Smooth muscle cell (in vitro differentiated cells): Measurements from ENCODE around the gene FAM185A. TPM values are rescaled to one million over a fixed set of nuclear protein-coding genes. Genes with fewer than 3 reads are reported as not detected.
A peak's percentile ranks its signal among the peaks of the same experiment; 100 is the strongest.
"Not testable (repeated sequence)": the region's sequence is repeated elsewhere in the genome, so short reads cannot be mapped to it uniquely, and the experiment has no call there.

Experiments used
- DNase-seq: peaks from one replicate; lab custom pipeline; 2025; ENCODE audit not compliant: unreplicated experiment; lab: John Stamatoyannopoulos, UW
- H2AFZ ChIP-seq: fragments of 200-600 bp; sonication (generic); 2 replicates; pipeline ENCODE4 v1.6.0; 2016; ENCODE audit warnings: antibody characterized with exemption, low read depth, mild to moderate bottlenecking
- H3F3A ChIP-seq: fragments of 200-600 bp; sonication (generic); 2 replicates; pipeline ENCODE4 v1.6.0; 2017; ENCODE audit warnings: antibody characterized with exemption, low read depth
- H3K27ac ChIP-seq: fragments of 200-600 bp; sonication (generic); 2 replicates; pipeline ENCODE4 v1.5.1; 2016; ENCODE audit warnings: low read depth, mild to moderate bottlenecking
- H3K27me3 ChIP-seq: fragments of 200-600 bp; sonication (generic); 2 replicates; pipeline ENCODE4 v1.6.1; 2016; ENCODE audit warnings: low read depth, mild to moderate bottlenecking
- H3K36me3 ChIP-seq: fragments of 200-600 bp; sonication (generic); 2 replicates; pipeline ENCODE4 v1.5.1; 2016; ENCODE audit warnings: low read depth
- H3K4me1 ChIP-seq: fragments of 200-600 bp; sonication (generic); 2 replicates; pipeline ENCODE4 v1.5.1; 2016; ENCODE audit warnings: low read depth
- H3K4me2 ChIP-seq: fragments of 200-600 bp; sonication (generic); 2 replicates; pipeline ENCODE4 v1.6.0; 2016; ENCODE audit warnings: mild to moderate bottlenecking
- H3K4me3 ChIP-seq: fragments of 200-600 bp; sonication (generic); 2 replicates; pipeline ENCODE4 v1.5.1; 2016; ENCODE audit warnings: mild to moderate bottlenecking
- H3K79me2 ChIP-seq: fragments of 200-600 bp; sonication (generic); 2 replicates; pipeline ENCODE4 v1.6.0; 2016; ENCODE audit warnings: low read depth, mild to moderate bottlenecking
- H3K9ac ChIP-seq: fragments of 200-600 bp; sonication (generic); 2 replicates; pipeline ENCODE4 v1.6.0; 2016; ENCODE audit warnings: low read depth
- H3K9me3 ChIP-seq: fragments of 200-600 bp; sonication (generic); replicated peaks from 2 replicates; pipeline ENCODE4 v1.5.1; 2016; ENCODE audit warnings: low read depth
- H4K20me1 ChIP-seq: fragments of 200-600 bp; sonication (generic); 2 replicates; pipeline ENCODE4 v1.6.0; 2016; ENCODE audit warnings: low read depth
- CTCF ChIP-seq: fragments of 200-600 bp; sonication (generic); IDR thresholded peaks from 2 replicates; pipeline ENCODE4 v1.5.1; 2017; ENCODE audit warnings: borderline replicate concordance, mild to moderate bottlenecking, antibody characterized with exemption; ENCODE audit not compliant: insufficient read depth, poor library complexity, severe bottlenecking
- WGBS: methylation state at CpG from one replicate; pipeline ENCODE4 v1.1.7; 2016; ENCODE audit warnings: low lambda C conversion rate; 5-methylcytosine and 5-hydroxymethylcytosine counted together
- polyA plus RNA-seq: library from polyadenylated mRNA; unstranded; fragments of >200 nt; fragmentation: Nextera tagmentation; extraction: Ambion mirVana; gene quantifications from 2 replicates; pipeline ENCODE4 v1.2.1, GENCODE V29; 2016
- total RNA-seq: library from RNA; depleted of rRNA; stranded (reverse); fragments of >200 nt; gene quantifications from 2 replicates; pipeline ENCODE4 v1.2.3, GENCODE V29; 2014

FAM185A gene
- total and polyA plus RNA-seq, 2 experiments from 2014 or later = 2.0 to 5.3 TPM

DNA sequence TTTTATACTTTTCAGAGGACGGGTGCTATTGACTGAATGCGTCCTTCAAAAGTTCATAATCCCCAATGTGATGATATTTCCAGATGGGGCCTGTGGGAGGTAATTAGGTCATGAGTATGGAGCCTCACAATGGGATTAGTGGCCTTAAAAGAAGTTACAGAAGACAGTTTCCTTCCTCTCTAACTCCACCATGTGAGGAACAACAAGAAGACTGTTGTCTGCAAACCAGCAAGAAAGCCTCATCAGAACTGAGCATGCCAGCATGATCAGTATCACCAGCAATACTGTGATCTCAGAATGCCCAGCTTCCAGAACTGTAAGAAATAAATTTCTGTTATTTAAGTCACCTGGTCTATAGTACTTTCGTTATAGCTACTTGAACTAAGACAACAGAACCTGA lies 18.4 kb upstream of the FAM185A start:
- not testable (repeated sequence) for H4K20me1 ChIP-seq, H3K4me3 ChIP-seq, H3K36me3 ChIP-seq, H3K27ac ChIP-seq, H3K79me2 ChIP-seq, H3F3A ChIP-seq, H3K4me2 ChIP-seq, H3K9ac ChIP-seq, H3K27me3 ChIP-seq, H3K9me3 ChIP-seq, H2AFZ ChIP-seq, H3K4me1 ChIP-seq, DNase-seq
- WGBS = 91% methylated on average over 3 of the region's 3 CpGs

- 79% methylated on average over 3 of the region's 4 CpGs for WGBS
- H3K79me2 ChIP-seq, H3K27ac ChIP-seq, H3K4me1 ChIP-seq, H4K20me1 ChIP-seq, DNase-seq, H3K27me3 ChIP-seq, H3K36me3 ChIP-seq, H3K9me3 ChIP-seq, H3K4me2 ChIP-seq, H3K9ac ChIP-seq, H3F3A ChIP-seq, H3K4me3 ChIP-seq, H2AFZ ChIP-seq: not testable (repeated sequence)
These were observed 6.6 kb upstream of the FAM185A start for GRCh38 chr7:102742002-102742771.

- not testable (repeated sequence) for H3K4me2 ChIP-seq, DNase-seq
- 82% methylated on average over 7 of the region's 9 CpGs for WGBS
These were observed 4.9 kb upstream of the FAM185A start for GRCh38 chr7:102743861-102744260.

GRCh38 chr7:102745494-102746288 lies 3.1 kb upstream of the FAM185A start:
- H3K36me3 ChIP-seq, H2AFZ ChIP-seq, H3K27me3 ChIP-seq, H3K9me3 ChIP-seq, H3K4me3 ChIP-seq, H4K20me1 ChIP-seq, H3K79me2 ChIP-seq, DNase-seq, H3K9ac ChIP-seq, H3F3A ChIP-seq, H3K27ac ChIP-seq, H3K4me2 ChIP-seq: not testable (repeated sequence)
- peaks cover 11% of the 10 kb centered on the region for H3K4me1 ChIP-seq
- 77% methylated on average over 4 of the region's 4 CpGs for WGBS

More at GRCh38 chr7:102743861-102744260, 4.9 kb upstream of the FAM185A start:
- H3K36me3 ChIP-seq, H3K27me3 ChIP-seq, H3K79me2 ChIP-seq, H3K27ac ChIP-seq, H3K4me1 ChIP-seq, H4K20me1 ChIP-seq, H3K9me3 ChIP-seq, H3K4me3 ChIP-seq, H2AFZ ChIP-seq, H3K9ac ChIP-seq, H3F3A ChIP-seq: not testable (repeated sequence)

- H3K9ac ChIP-seq = peak overlapping the region; percentile 73
These were observed 617 bp downstream of the FAM185A start for GRCh38 chr7:102749445-102749786.

GRCh38 chr7:102758227-102758626 lies 9.4 kb downstream of the FAM185A start:
- peak; percentile 40 for TF ChIP-seq CTCF
- not testable (repeated sequence) for H4K20me1 ChIP-seq, H3K36me3 ChIP-seq, H3K4me3 ChIP-seq, H3K9ac ChIP-seq, H3K4me2 ChIP-seq, H3K4me1 ChIP-seq, H3K79me2 ChIP-seq, H3K27ac ChIP-seq, H3F3A ChIP-seq, H2AFZ ChIP-seq, H3K9me3 ChIP-seq, DNase-seq, H3K27me3 ChIP-seq
- 50% methylated on average over 1 of the region's 1 CpG for WGBS

More at GRCh38 chr7:102749445-102749786, 617 bp downstream of the FAM185A start:
- Histone ChIP-seq H3K4me1 (peaks cover 11% of the 10 kb centered on the region), H3K4me3 (peak overlapping the region; percentile 83), H3K4me2 (peak overlapping the region; percentile 91), H3K79me2 (peaks cover 13% of the 10 kb centered on the region), H2AFZ (peak overlapping the region; percentile 92)
- not testable (repeated sequence) for H3K9me3 ChIP-seq, H3K27ac ChIP-seq, DNase-seq, H3K27me3 ChIP-seq, H4K20me1 ChIP-seq, H3F3A ChIP-seq, H3K36me3 ChIP-seq
- 11% methylated on average over 9 of the region's 26 CpGs for WGBS

DNA sequence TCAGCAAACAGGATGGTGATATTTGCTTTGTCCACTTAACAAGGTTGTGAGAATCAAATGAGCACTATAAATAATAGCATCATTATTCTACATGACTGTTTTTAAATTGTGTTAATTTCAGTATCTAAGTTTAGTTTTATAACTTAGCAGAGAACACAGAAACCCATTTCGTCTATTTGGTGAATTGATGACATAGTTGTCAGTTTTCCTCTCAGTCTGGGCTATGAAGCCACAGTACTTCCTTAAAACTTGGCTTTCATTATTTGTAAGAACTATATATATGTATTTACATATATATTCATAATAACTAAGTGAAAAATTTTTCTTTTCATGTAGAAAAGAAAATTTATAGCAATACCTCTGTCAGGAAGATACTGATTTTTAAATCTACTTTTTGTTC lies 11.1 kb downstream of the FAM185A start:
- H4K20me1 ChIP-seq, H2AFZ ChIP-seq, H3K79me2 ChIP-seq, H3K4me2 ChIP-seq, H3K4me3 ChIP-seq, H3K36me3 ChIP-seq, H3F3A ChIP-seq, DNase-seq, H3K9ac ChIP-seq, H3K9me3 ChIP-seq, H3K27ac ChIP-seq, H3K4me1 ChIP-seq, H3K27me3 ChIP-seq: not testable (repeated sequence)
- WGBS = 97% methylated on average over 1 of the region's 1 CpG
